Measurements from ENCODE around the gene SH3GL2.
A peak's percentile ranks its signal among the peaks of the same experiment; 100 is the strongest.

The SH3GL2 gene

GRCh38 chr9:17810728-17811571 is 232.1 kb downstream of the SH3GL2 start:
- peak in 1 of 2 donors; percentile 0 for DNase-seq (ENCODE audit: low read depth in 2 of 2)

- no peak for DNase-seq (ENCODE audit: low read depth in 2 of 2)
Observed at GRCh38 chr9:17813798-17814197, 234.9 kb downstream of the SH3GL2 start.

GRCh38 chr9:17816431-17817027 is 237.7 kb downstream of the SH3GL2 start:
- no peak for DNase-seq (ENCODE audit: low read depth in 2 of 2)

GRCh38 chr9:17824191-17824590 is 245.3 kb downstream of the SH3GL2 start:
- no peak for DNase-seq (ENCODE audit: low read depth in 2 of 2)

GRCh38 chr9:17824616-17825264 is 245.9 kb downstream of the SH3GL2 start:
- no peak for DNase-seq (ENCODE audit: low read depth in 2 of 2)

GRCh38 chr9:17825265-17825659 is 246.4 kb downstream of the SH3GL2 start:
- no peak for DNase-seq (ENCODE audit: low read depth in 2 of 2)

- DNase-seq (ENCODE audit: low read depth in 2 of 2), result no peak
Observed at GRCh38 chr9:17829064-17829463, 250.2 kb downstream of the SH3GL2 start.

- no peak for DNase-seq (ENCODE audit: low read depth in 2 of 2)
Observed at GRCh38 chr9:17829812-17830385, 251.0 kb downstream of the SH3GL2 start.

GRCh38 chr9:17832812-17833211 is 253.9 kb downstream of the SH3GL2 start:
- DNase-seq (ENCODE audit: low read depth in 2 of 2), result no peak

- DNase-seq (ENCODE audit: low read depth in 2 of 2), result no peak
Observed at GRCh38 chr9:17833846-17834245, 255.0 kb downstream of the SH3GL2 start.

- no peak for DNase-seq (ENCODE audit: low read depth in 2 of 2)
Observed at GRCh38 chr9:17837965-17838364, 259.1 kb downstream of the SH3GL2 start.

GRCh38 chr9:17839776-17840175 is 260.9 kb downstream of the SH3GL2 start:
- DNase-seq (ENCODE audit: low read depth in 2 of 2), result no peak

- no peak for DNase-seq (ENCODE audit: low read depth in 2 of 2)
Observed at GRCh38 chr9:17843236-17843635, 264.4 kb downstream of the SH3GL2 start.
